MCF 10A (cell line): Measurements from ENCODE around the gene PTPRN2. TPM values are rescaled to one million over a fixed set of nuclear protein-coding genes. Genes with fewer than 3 reads are reported as not detected.

ENCODE experiments used
- BruUV-seq: library from RNA; stranded (reverse); fragments of 400-500 nt; replicated peaks from 2 replicates; lab custom pipeline; 2021; lab: Mats Ljungman, UMichigan
- CTCF ChIA-PET: fragments of 300-600 bp; sonication (Branson Sonifier 250); formaldehyde crosslinking; extraction: SDS; loops from one replicate; lab custom pipeline; 2021; ENCODE audit warnings: antibody characterized with exemption, inconsistent platforms; lab: Yijun Ruan, JAX
- POLR2A ChIA-PET: fragments of 300-600, 350-650 bp; sonication (Branson Sonifier 250); formaldehyde crosslinking; extraction: SDS; loops from one replicate; lab custom pipeline; 2020; ENCODE audit warnings: antibody characterized with exemption, inconsistent platforms; lab: Yijun Ruan, JAX
- DNase-seq: peaks from one replicate; pipeline ENCODE4 v3.0.0-alpha.2; 2018; ENCODE audit not compliant: unreplicated experiment
- H3K27ac Mint-ChIP-seq: one replicate; pipeline ENCODE4 v1.8.0; 2022; ENCODE audit warnings: mild to moderate bottlenecking, low read depth, mixed read lengths; ENCODE audit not compliant: unreplicated experiment
- H3K27me3 Mint-ChIP-seq: one replicate; pipeline ENCODE4 v1.8.0; 2022; ENCODE audit warnings: mixed read lengths; ENCODE audit not compliant: insufficient read depth, unreplicated experiment
- H3K36me3 Mint-ChIP-seq: one replicate; pipeline ENCODE4 v1.8.0; 2022; ENCODE audit warnings: mild to moderate bottlenecking, moderate library complexity, mixed read lengths; ENCODE audit not compliant: insufficient read depth, unreplicated experiment
- H3K4me1 Mint-ChIP-seq: one replicate; pipeline ENCODE4 v1.8.0; 2022; ENCODE audit warnings: mixed read lengths; ENCODE audit not compliant: insufficient read depth, unreplicated experiment
- H3K4me3 Mint-ChIP-seq: one replicate; pipeline ENCODE4 v1.8.0; 2022; ENCODE audit warnings: mild to moderate bottlenecking, moderate library complexity, mixed read lengths; ENCODE audit not compliant: unreplicated experiment
- H3K9me3 Mint-ChIP-seq: one replicate; pipeline ENCODE4 v1.8.0; 2022; ENCODE audit warnings: mixed read lengths; ENCODE audit not compliant: unreplicated experiment
- CTCF ChIP-seq: fragments of 200-600 bp; IDR thresholded peaks from one replicate; pipeline ENCODE4 v1.8.0; 2022; ENCODE audit warnings: antibody characterized with exemption, mild to moderate bottlenecking; ENCODE audit not compliant: unreplicated experiment
- intact Hi-C: fragments of 100-400 bp; cut with micrococcal nuclease; formaldehyde crosslinking; loops from 2 replicates; pipeline ENCODE4 v1.14.1; 2022
- total RNA-seq: library from RNA; stranded (reverse); gene quantifications from 2 replicates; pipeline ENCODE4 v1.2.3, GENCODE V29; 2022

The PTPRN2 gene
- total RNA-seq, 1 experiment from 2014 or later: 4.5 TPM

GRCh38 chr7:158107806-158108205 lies 479.8 kb downstream of the PTPRN2 start:
- Mint-ChIP-seq H3K4me3 (no peak overlapping the region), H3K9me3 (peaks cover 13% of the 10 kb centered on the region), H3K27me3 (no peaks in the 10 kb centered on the region), H3K36me3 (peaks cover 10% of the 10 kb centered on the region), H3K27ac (no peak overlapping the region), H3K4me1 (no peaks in the 10 kb centered on the region)
- TF ChIP-seq CTCF: no peak
- no peak for DNase-seq
- no TSS peak for BruUV-seq
- intact Hi-C loops: no loop called here
- POLR2A ChIA-PET: no interaction called here
- CTCF ChIA-PET: no interaction called here

GRCh38 chr7:158106272-158106671 lies 481.4 kb downstream of the PTPRN2 start:
- POLR2A ChIA-PET: no interaction called here
- Mint-ChIP-seq H3K4me3 (no peak overlapping the region), H3K27ac (no peak overlapping the region), H3K4me1 (no peaks in the 10 kb centered on the region), H3K36me3 (peaks cover 10% of the 10 kb centered on the region), H3K9me3 (peaks cover 14% of the 10 kb centered on the region), H3K27me3 (no peaks in the 10 kb centered on the region)
- no TSS peak for BruUV-seq
- intact Hi-C loops: no loop called here
- no peak for TF ChIP-seq CTCF
- DNase-seq: no peak
- CTCF ChIA-PET: no interaction called here

- intact Hi-C loops: no loop called here
- BruUV-seq: no TSS peak
- peaks cover 6% of the 10 kb centered on the region for H3K36me3 Mint-ChIP-seq
- TF ChIP-seq CTCF: no peak
- no peak overlapping the region for H3K4me3 Mint-ChIP-seq
- ChIA-PET POLR2A (no interaction called here), CTCF (no interaction called here)
- H3K4me1 Mint-ChIP-seq: no peaks in the 10 kb centered on the region
- no peak for DNase-seq
- peaks cover 17% of the 10 kb centered on the region for H3K9me3 Mint-ChIP-seq
- no peak overlapping the region for H3K27ac Mint-ChIP-seq
- no peaks in the 10 kb centered on the region for H3K27me3 Mint-ChIP-seq
Observed at GRCh38 chr7:158103378-158103777, 484.2 kb downstream of the PTPRN2 start.

GRCh38 chr7:158102897-158103296 lies 484.7 kb downstream of the PTPRN2 start:
- H3K4me1 Mint-ChIP-seq: no peaks in the 10 kb centered on the region
- peaks cover 17% of the 10 kb centered on the region for H3K9me3 Mint-ChIP-seq
- intact Hi-C loops: no loop called here
- no peaks in the 10 kb centered on the region for H3K27me3 Mint-ChIP-seq
- no peak for TF ChIP-seq CTCF
- BruUV-seq: no TSS peak
- H3K4me3 Mint-ChIP-seq: no peak overlapping the region
- peaks cover 6% of the 10 kb centered on the region for H3K36me3 Mint-ChIP-seq
- POLR2A ChIA-PET: no interaction called here
- no peak for DNase-seq
- CTCF ChIA-PET: no interaction called here
- no peak overlapping the region for H3K27ac Mint-ChIP-seq
